ENCODE results near the gene SLC15A5.

GRCh38 chr12:16281157-16281556, 3.7 kb upstream of the SLC15A5 start:
- TF ChIP-seq POLR2AphosphoS5 (IDR thresholded peaks at IDR 0.05; ENCODE audit: insufficient read depth in 1 of 2, low read depth in 1 of 2) (no peak), POLR2A (IDR thresholded peaks at IDR 0.05) (no peak), CTCF (IDR thresholded peaks at IDR 0.05) (no peak)

Measured in vagina (tissue), 2 donors.